H1 (cell line): ENCODE results near the gene IFI30. TPM values are rescaled to one million over a fixed set of nuclear protein-coding genes. Genes with fewer than 3 reads are reported as not detected.

Experiments used
- CEBPB ChIP-seq: IDR thresholded peaks from 2 replicates; pipeline ENCODE4 v1.6.1; 2012; ENCODE audit warnings: low read depth, low read length
- CHD2 ChIP-seq: IDR thresholded peaks from 2 replicates; pipeline ENCODE4 v1.6.1; 2012; ENCODE audit warnings: low read length, improper control_type of control experiment
- EZH2 ChIP-seq: fragments of 200-600 bp; sonication (generic); IDR thresholded peaks from 2 replicates; pipeline ENCODE4 v1.7.1; 2012; ENCODE audit warnings: low read depth, mild to moderate bottlenecking, moderate library complexity, low read length, inconsistent platforms; ENCODE audit not compliant: severe bottlenecking
- GABPA ChIP-seq: IDR thresholded peaks from 2 replicates; pipeline ENCODE4 v1.6.1; 2011; ENCODE audit warnings: mild to moderate bottlenecking, low read length, moderate library complexity, borderline replicate concordance; ENCODE audit not compliant: insufficient read depth
- HDAC2 ChIP-seq, 2 experiments: fragments of 300-600 bp in 1 of 2; sonication (generic) in 1 of 2; IDR thresholded peaks; 2 replicates each; pipeline ENCODE4 v1.6.1; 2011 to 2012; ENCODE audit warnings: low read depth in 2 of 2, low read length in 2 of 2, mild to moderate bottlenecking in 2 of 2, moderate library complexity in 2 of 2, borderline replicate concordance in 1 of 2, inconsistent platforms in 1 of 2
- HDAC6 ChIP-seq: IDR thresholded peaks from one replicate; pipeline ENCODE4 v1.7.1; 2012; ENCODE audit warnings: low read depth, mild to moderate bottlenecking, inconsistent platforms, low read length, moderate library complexity
- PHF8 ChIP-seq: fragments of 200-600 bp; sonication (generic); conservative IDR thresholded peaks from 2 replicates; pipeline ENCODE4 v1.7.1; 2012; ENCODE audit warnings: low read depth, mild to moderate bottlenecking, inconsistent platforms, low read length, moderate library complexity
- POU5F1 ChIP-seq: IDR thresholded peaks from 2 replicates; pipeline ENCODE4 v1.6.1; 2011; ENCODE audit warnings: low read depth, mild to moderate bottlenecking, low read length, moderate library complexity
- RNF2 ChIP-seq: fragments of 200-900, 300-1000 bp; sonication (generic); IDR thresholded peaks from 2 replicates; pipeline ENCODE4 v1.7.1; 2016; ENCODE audit warnings: borderline replicate concordance, low read depth, mild to moderate bottlenecking, antibody characterized with exemption, low read length; ENCODE audit not compliant: poor library complexity, severe bottlenecking; ENCODE audit errors: missing control alignments
- SIN3A ChIP-seq, 2 experiments: IDR thresholded peaks in 1 of 2; conservative IDR thresholded peaks in 1 of 2; 2 replicates each; pipeline ENCODE4 v1.6.1; 2011 to 2012; ENCODE audit warnings: low read length in 2 of 2, improper control_type of control experiment in 1 of 2, low read depth in 1 of 2, mild to moderate bottlenecking in 1 of 2
- SP1 ChIP-seq: IDR thresholded peaks from 2 replicates; pipeline ENCODE4 v1.6.1; 2011; ENCODE audit warnings: low read depth, low read length
- TBP ChIP-seq: IDR thresholded peaks from 2 replicates; pipeline ENCODE4 v1.6.1; 2011; ENCODE audit warnings: low read depth, low read length, improper control_type of control experiment
- polyA plus RNA-seq, 7 experiments: library from polyadenylated mRNA; depleted of rRNA in 3 of 7; stranded (reverse) in 5 of 7; unstranded in 2 of 7; fragments of >200 nt in 5 of 7; fragments of 200-250 nt in 2 of 7; gene quantifications; 1 replicate in 5 of 7; 2 replicates in 1 of 7; 4 replicates in 1 of 7; pipeline versions ENCODE4 v1.2.1 to v1.2.3, GENCODE V29; 2011 to 2013; ENCODE audit warnings: missing spikeins in 2 of 7, mixed read lengths in 2 of 7
- total RNA-seq: library from RNA; stranded (reverse); fragmentation: NEBNext Ultra II Directional; extraction: Animal tissue kit (Norgen Biotek cat#: 25700); gene quantifications from 2 replicates; pipeline ENCODE4 v1.2.1, GENCODE V29; 2021
- TF ChIP-seq, protein P1 (sequence below): IDR thresholded peaks from 2 replicates; pipeline ENCODE4 v1.6.1; 2012; ENCODE audit warnings: inconsistent platforms

The IFI30 gene
- total and polyA plus RNA-seq, 2 of the 8 experiments (the other 6 are each of a cell fraction or from before 2014, with no cell fraction given): 28.9 to 62.4 TPM

DNA sequence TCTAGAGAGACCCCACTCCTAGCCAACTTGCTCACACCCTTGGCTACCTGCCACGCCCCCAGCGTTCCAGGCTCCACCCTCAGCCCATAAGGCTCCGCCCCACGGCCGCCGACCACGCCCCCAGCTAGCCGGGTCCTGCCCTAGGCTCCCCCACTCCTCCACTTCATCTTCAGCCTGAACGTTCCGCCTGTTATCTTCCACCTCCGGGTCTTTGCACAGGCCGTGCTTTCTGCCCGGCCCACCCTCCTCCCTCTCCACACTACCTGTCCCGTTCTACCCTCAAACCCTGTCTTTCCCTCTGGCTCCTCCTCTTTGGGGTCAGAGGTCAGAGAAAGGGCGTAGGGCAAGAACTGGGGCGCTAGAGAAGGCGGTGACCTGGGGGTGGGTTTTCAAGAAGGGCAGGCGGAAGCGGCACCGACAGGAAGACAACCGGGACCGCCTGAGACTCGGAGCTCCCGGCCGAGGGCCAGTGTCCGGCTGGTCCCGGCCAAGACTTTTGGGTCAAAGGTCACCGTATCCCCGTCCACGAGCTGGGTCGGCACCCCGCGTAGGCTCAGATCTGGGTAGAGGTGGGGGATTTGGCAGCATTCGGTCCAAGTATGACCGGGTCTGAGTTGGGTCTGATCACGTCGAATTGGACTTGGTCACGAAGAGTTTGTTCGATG, 50.4 kb downstream of the IFI30 start (continued):
- TF ChIP-seq HDAC2 (IDR thresholded peaks at IDR 0.05; ENCODE audit: borderline replicate concordance in 1 of 2, low read depth in 2 of 2, low read length in 2 of 2) (peak in 1 of 2 experiments; percentile 75; a peak in 2 of 4 replicates), CEBPB (no peak), HDAC6 (no peak), CHD2 (peak; percentile 58), TBP (peak; percentile 63; the same call in 1 of the 2 replicates), GABPA (0 out of 2 replicates have a peak, but pooled peaks have one; percentile 28), PHF8 (0 out of 2 replicates have a peak, but pooled peaks have one; percentile 51), SIN3A (conservative IDR thresholded peaks at IDR 0.05 in 1 of 2, IDR thresholded peaks at IDR 0.05 in 1 of 2; ENCODE audit: low read depth in 1 of 2, low read length in 2 of 2) (peak in 1 of 2 experiments; percentile 72; a peak in 1 of 4 replicates), RNF2 (no peak), SP1 (peak; percentile 96), POU5F1 (no peak), EZH2 (no peak)
- TF ChIP-seq, protein P1, sequence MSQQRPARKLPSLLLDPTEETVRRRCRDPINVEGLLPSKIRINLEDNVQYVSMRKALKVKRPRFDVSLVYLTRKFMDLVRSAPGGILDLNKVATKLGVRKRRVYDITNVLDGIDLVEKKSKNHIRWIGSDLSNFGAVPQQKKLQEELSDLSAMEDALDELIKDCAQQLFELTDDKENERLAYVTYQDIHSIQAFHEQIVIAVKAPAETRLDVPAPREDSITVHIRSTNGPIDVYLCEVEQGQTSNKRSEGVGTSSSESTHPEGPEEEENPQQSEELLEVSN: no peak
